HepG2 (cell line): Measurements from ENCODE around the gene ROM1. TPM values are rescaled to one million over a fixed set of nuclear protein-coding genes. Genes with fewer than 3 reads are reported as not detected.

Source experiments
- ARID5B ChIP-seq: IDR thresholded peaks from 2 replicates; pipeline ENCODE4 v1.4.0; 2020; ENCODE audit warnings: mild to moderate bottlenecking, missing genetic modification reagents
- CREM ChIP-seq, 2 experiments: sonication (generic) in 1 of 2; formaldehyde crosslinking in 1 of 2; IDR thresholded peaks; 2 replicates each; pipeline versions ENCODE4 v1.4.0 to v1.6.1; 2016 to 2020; ENCODE audit warnings: antibody characterized with exemption in 1 of 2, mild to moderate bottlenecking in 1 of 2, missing genetic modification reagents in 1 of 2
- ERF ChIP-seq: IDR thresholded peaks from 2 replicates; pipeline ENCODE4 v1.6.1; 2018; ENCODE audit warnings: missing biosample characterization, missing genetic modification reagents
- GMEB1 ChIP-seq: sonication (generic); formaldehyde crosslinking; IDR thresholded peaks from 2 replicates; pipeline ENCODE4 v1.5.1; 2020; ENCODE audit warnings: missing genetic modification reagents, mild to moderate bottlenecking, borderline replicate concordance
- HNF1B ChIP-seq: sonication (generic); formaldehyde crosslinking; IDR thresholded peaks from 2 replicates; pipeline ENCODE4 v1.5.1; 2020; ENCODE audit warnings: mild to moderate bottlenecking, moderate library complexity, missing genetic modification reagents
- NCOA1 ChIP-seq: sonication (generic); formaldehyde crosslinking; IDR thresholded peaks from 2 replicates; pipeline ENCODE4 v1.9.0; 2021; ENCODE audit warnings: missing genetic modification reagents
- POGZ ChIP-seq: sonication (generic); formaldehyde crosslinking; IDR thresholded peaks from 2 replicates; pipeline ENCODE4 v1.4.0; 2020; ENCODE audit warnings: mild to moderate bottlenecking, missing genetic modification reagents
- ZNF142 ChIP-seq: sonication (generic); formaldehyde crosslinking; IDR thresholded peaks from 2 replicates; pipeline ENCODE4 v1.4.0; 2020; ENCODE audit warnings: missing genetic modification reagents
- ZNF280B ChIP-seq: sonication (generic); formaldehyde crosslinking; IDR thresholded peaks from 2 replicates; pipeline ENCODE4 v1.5.0; 2020; ENCODE audit warnings: missing genetic modification reagents, mild to moderate bottlenecking, borderline replicate concordance
- ZNF780A ChIP-seq: sonication (generic); formaldehyde crosslinking; IDR thresholded peaks from 2 replicates; pipeline ENCODE4 v1.8.0; 2022; ENCODE audit warnings: mild to moderate bottlenecking, missing genetic modification reagents, moderate library complexity
- ZSCAN9 ChIP-seq: IDR thresholded peaks from 2 replicates; pipeline ENCODE4 v1.6.1; 2016; ENCODE audit warnings: borderline replicate concordance
- polyA plus RNA-seq, 8 experiments: library from polyadenylated mRNA; depleted of rRNA in 3 of 8; stranded (reverse) in 7 of 8; unstranded in 1 of 8; fragments of >200 nt; fragmentation: Illumina TruSeq in 4 of 8; extraction: Trizol in 4 of 8; gene quantifications; 2 replicates each; pipeline versions ENCODE4 v1.2.1 to v1.2.3, GENCODE V29; 2011 to 2016; ENCODE audit warnings: low read depth in 4 of 8, missing spikeins in 1 of 8, mixed read lengths in 1 of 8; ENCODE audit not compliant: insufficient read depth in 1 of 8
- total RNA-seq, 5 experiments: library from RNA; depleted of rRNA; stranded (reverse); fragments of >200 nt; fragmentation: Illumina TruSeq; extraction: Trizol; gene quantifications; 2 replicates each; pipeline ENCODE4 v1.2.3, GENCODE V29; 2016; ENCODE audit warnings: low read depth in 1 of 5

Gene ROM1
- total and polyA plus RNA-seq, 2 of the 13 experiments (the other 11 are each of a cell fraction or from before 2014, with no cell fraction given) = 1.2 to 2.4 TPM

GRCh38 chr11:62621567-62622470 lies 8.8 kb downstream of the ROM1 start, which contains the start of gene B3GAT3 (continued):
- TF ChIP-seq CREM (IDR thresholded peaks at IDR 0.05) = peak; percentile 96
- peak; percentile 70; the same call in 1 of the 2 replicates for TF ChIP-seq CREM (CRISPR knock-in tag; IDR thresholded peaks at IDR 0.05)
- TF ChIP-seq ERF (CRISPR knock-in tag) = peak; percentile 98
- TF ChIP-seq HNF1B = peak; percentile 90
- TF ChIP-seq NCOA1 (CRISPR knock-in tag) = no peak
- TF ChIP-seq ZNF280B (CRISPR knock-in tag) = peak; percentile 32; the same call in 1 of the 2 replicates
- TF ChIP-seq ARID5B (CRISPR knock-in tag) = peak; percentile 74
- TF ChIP-seq POGZ = peak; percentile 66
- peak; percentile 83; the same call in 1 of the 2 replicates for TF ChIP-seq GMEB1 (CRISPR knock-in tag)
- peak; percentile 24; the same call in 1 of the 2 replicates for TF ChIP-seq ZNF142
- TF ChIP-seq ZSCAN9 (CRISPR knock-in tag) = no peak; the same call in 1 of the 2 replicates
- peak; percentile 69; the same call in 1 of the 2 replicates for TF ChIP-seq ZNF780A (CRISPR knock-in tag)
